ENCODE measurements around the gene SULT2B1.

DNA sequence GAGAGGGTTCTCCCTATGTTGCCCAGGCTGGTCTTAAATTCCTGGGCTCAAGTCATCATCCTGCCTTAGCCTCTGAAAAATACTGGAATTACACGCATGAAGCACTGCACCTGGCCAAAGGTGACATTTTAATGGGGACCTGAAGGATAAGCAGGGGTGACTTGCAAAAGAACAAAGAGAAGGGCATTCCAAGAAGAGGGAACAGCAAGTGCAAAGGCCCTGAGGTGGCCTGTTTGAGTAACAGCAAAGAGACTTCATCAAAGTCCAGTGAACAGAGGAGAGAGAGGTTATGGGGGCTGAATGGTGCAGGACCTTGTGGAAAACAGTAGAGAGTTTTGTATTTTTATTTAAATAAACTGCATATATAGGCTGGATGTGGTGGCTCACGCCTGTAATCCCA lies 89.9 kb downstream of the SULT2B1 start:
- TF ChIP-seq GATA2 (IDR thresholded peaks at IDR 0.05; ENCODE audit: low read depth, low read length) (no peak), GATA3 (IDR thresholded peaks at IDR 0.05; ENCODE audit: low read depth, low read length) (no peak)

Data from SH-SY5Y (cell line).